Measurements from ENCODE around the gene KCNH2. TPM values are rescaled to one million over a fixed set of nuclear protein-coding genes. Genes with fewer than 3 reads are reported as not detected.

Gene KCNH2
- total and polyA plus RNA-seq, 10 of the 15 experiments (the other 5 are each of a cell fraction or from before 2014, with no cell fraction given): 0.04 to 0.24 (median 0.17) TPM; not detected in 6

- H3K79me2 ChIP-seq (ENCODE audit: control insufficient read depth, insufficient read depth, low read length): no peaks in the 10 kb centered on the region
- POLR2A ChIA-PET: no interaction called here
- H3K9me3 ChIP-seq (replicated peaks; ENCODE audit: control insufficient read depth, insufficient read depth, low read length): no peaks in the 10 kb centered on the region
- H4K20me1 ChIP-seq (ENCODE audit: control insufficient read depth, insufficient read depth): no peaks in the 10 kb centered on the region
- TF ChIP-seq ETV6 (conservative IDR thresholded peaks at IDR 0.05 in 1 of 2, IDR thresholded peaks at IDR 0.05 in 1 of 2; ENCODE audit: borderline replicate concordance in 1 of 2, low read depth in 1 of 2) (no peak), BRCA1 (IDR thresholded peaks at IDR 0.05; ENCODE audit: low read depth, low read length) (no peak), CREB1 (IDR thresholded peaks at IDR 0.05; ENCODE audit: low read depth) (no peak), NR2F1 (conservative IDR thresholded peaks at IDR 0.05) (no peak), KDM1A (IDR thresholded peaks at IDR 0.05; ENCODE audit: borderline replicate concordance) (no peak), CHD1 (IDR thresholded peaks at IDR 0.05; ENCODE audit: low read depth, low read length) (no peak), MYB (IDR thresholded peaks at IDR 0.05; ENCODE audit: borderline replicate concordance, low read depth, low read length) (no peak), NKRF (conservative IDR thresholded peaks at IDR 0.05) (no peak), BHLHE40 (IDR thresholded peaks at IDR 0.05; ENCODE audit: borderline replicate concordance in 1 of 2, low read depth in 2 of 2, low read length in 1 of 2) (peak in 1 of 2 experiments; percentile 52; a peak in 2 of 4 replicates), SIX5 (IDR thresholded peaks at IDR 0.05; ENCODE audit: low read depth, low read length, severe bottlenecking) (no peak), MTA2 (IDR thresholded peaks at IDR 0.05; ENCODE audit: low read depth) (no peak), ZSCAN29 (IDR thresholded peaks at IDR 0.05) (no peak), USF1 (IDR thresholded peaks at IDR 0.05; ENCODE audit: borderline replicate concordance, extremely low read length, insufficient read depth, low read depth, low read length) (peak; percentile 9), HDAC6 (IDR thresholded peaks at IDR 0.05; ENCODE audit: unreplicated experiment) (peak; percentile 41), FOXM1 (IDR thresholded peaks at IDR 0.05; ENCODE audit: low read depth, low read length) (no peak), HCFC1 (IDR thresholded peaks at IDR 0.05; ENCODE audit: low read length) (no peak), NFIC (IDR thresholded peaks at IDR 0.05; ENCODE audit: low read depth, low read length) (no peak), TCF3 (IDR thresholded peaks at IDR 0.05; ENCODE audit: borderline replicate concordance, insufficient read depth, low read depth, low read length) (no peak), FOS (IDR thresholded peaks at IDR 0.05; ENCODE audit: borderline replicate concordance, extremely low read depth, insufficient read length) (no peak), IRF5 (IDR thresholded peaks at IDR 0.05; ENCODE audit: borderline replicate concordance) (no peak), ZBED1 (IDR thresholded peaks at IDR 0.05; ENCODE audit: borderline replicate concordance) (no peak)
- WGBS (ENCODE audit: insufficient coverage, insufficient replicate concordance, low lambda C conversion rate, missing lambda C conversion rate): 22% methylated on average over 63 of the region's 82 CpGs
- ATAC-seq: no peak
- peaks cover 8% of the 10 kb centered on the region for H3K4me1 ChIP-seq (ENCODE audit: control insufficient read depth, insufficient read depth, low read length)
- CTCF ChIA-PET: interaction anchor here (0.7 to 2.4 kb wide), 13 partner anchors 10 to 235 kb away, joined by 3 to 14 read pairs (median 4); partner anchors contain the start of gene ABCB8
- H3K36me3 ChIP-seq (ENCODE audit: control insufficient read depth in 2 of 2, insufficient read depth in 2 of 2, low read length in 1 of 2): no peaks in the 10 kb centered on the region
- no peak for FAIRE-seq
- in situ Hi-C loops (cut with MboI): no loop called here
- no peak overlapping the region for H3K4me3 ChIP-seq
- H3K4me2 ChIP-seq (ENCODE audit: control insufficient read depth, insufficient read depth): peak overlapping the region; percentile 50
- no peak overlapping the region for H2AFZ ChIP-seq (ENCODE audit: control insufficient read depth, low read depth, low read length)
- H3K9ac ChIP-seq (ENCODE audit: control insufficient read depth, insufficient read depth, low read length): no peak overlapping the region
- H3K27ac ChIP-seq (ENCODE audit: control insufficient read depth, insufficient read depth): no peak overlapping the region
- SMC1A ChIA-PET (ENCODE audit: uncharacterized antibody, unreplicated experiment): interaction anchor here (1.0 to 1.4 kb wide), 2 partner anchors 10 to 140 kb away, joined by 3 read pairs; partner anchors contain the start of gene ABCB8
- RAD21 ChIA-PET (ENCODE audit: unreplicated experiment): interaction anchor here (0.7 to 1.1 kb wide), 2 partner anchors 56 to 121 kb away, joined by 3 read pairs; no protein-coding TSS in a partner anchor
- intact Hi-C loops (cut with micrococcal nuclease; ENCODE audit: unreplicated experiment): no loop called here
- BruUV-seq (replicated peaks): no TSS peak
- DNase-seq (ENCODE audit: low read depth, low spot score): no peak
- peaks cover 8 to 10% of the 10 kb centered on the region in 2 experiments; a peak in 3 of 4 replicates for H3K27me3 ChIP-seq (replicated peaks in 1 of 2; ENCODE audit: control insufficient read depth in 2 of 2, insufficient read depth in 2 of 2, low read length in 1 of 2)
Measured at GRCh38 chr7:151018421-151019129, 40.5 kb upstream of the KCNH2 start.
